ENCODE results near the gene ZKSCAN3. TPM values are rescaled to one million over a fixed set of nuclear protein-coding genes. Genes with fewer than 3 reads are reported as not detected.

Gene ZKSCAN3
- polyA plus RNA-seq, 1 donor from 2014 or later: 14.9 TPM

- Histone ChIP-seq H3K9me2 (ENCODE audit: insufficient read depth, low read length) (no peaks in the 10 kb centered on the region), H3K79me2 (replicated peaks; ENCODE audit: insufficient read depth, low read length) (peaks cover 62% of the 10 kb centered on the region), H3K36me3 (ENCODE audit: insufficient read depth, low read length) (peaks cover 4% of the 10 kb centered on the region), H2AFZ (ENCODE audit: low read depth, low read length) (no peak overlapping the region), H3K27ac (ENCODE audit: low read length) (no peak overlapping the region), H4K20me1 (ENCODE audit: insufficient read depth) (no peaks in the 10 kb centered on the region), H3K4me2 (ENCODE audit: low read length) (no peak overlapping the region), H3F3A (ENCODE audit: insufficient read depth, low read length, poor library complexity, severe bottlenecking) (no peaks in the 10 kb centered on the region), H3K9me3 (ENCODE audit: low read length) (no peaks in the 10 kb centered on the region), H3K27me3 (ENCODE audit: insufficient read depth, low read depth, low read length) (no peaks in the 10 kb centered on the region), H3K9ac (ENCODE audit: low read length) (no peak overlapping the region), H3K4me3 (ENCODE audit: low read length) (peak overlapping the region; percentile 74)
- TF ChIP-seq TAF1 (IDR thresholded peaks at IDR 0.05; ENCODE audit: low read depth) (no peak), EZH2 (IDR thresholded peaks at IDR 0.05; ENCODE audit: borderline replicate concordance, insufficient read depth, low read length, poor library complexity, severe bottlenecking) (no peak), CTCF (IDR thresholded peaks at IDR 0.05; ENCODE audit: poor library complexity, severe bottlenecking) (no peak), RAD21 (conservative IDR thresholded peaks at IDR 0.05) (no peak), EP300 (conservative IDR thresholded peaks at IDR 0.05; ENCODE audit: poor library complexity, severe bottlenecking) (no peak), REST (IDR thresholded peaks at IDR 0.05; ENCODE audit: borderline replicate concordance) (no peak), SMC3 (conservative IDR thresholded peaks at IDR 0.05; ENCODE audit: poor library complexity) (no peak)
Observed at GRCh38 chr6:28395918-28396317, 46.2 kb downstream of the ZKSCAN3 start.

GRCh38 chr6:28399350-28400121 is 49.8 kb downstream of the ZKSCAN3 start, which contains the start of gene ZSCAN12:
ZSCAN12 (minus strand) TSS chr6:28399747; CDS start chr6:28398405, 1,342 bp downstream.
- Histone ChIP-seq H3F3A (ENCODE audit: insufficient read depth, low read length, poor library complexity, severe bottlenecking) (no peaks in the 10 kb centered on the region), H3K4me2 (ENCODE audit: low read length) (peak within 1 kb of the TSS; percentile 85), H2AFZ (ENCODE audit: low read depth, low read length) (peak within 1 kb of the TSS; percentile 99), H3K4me3 (ENCODE audit: low read length) (peak within 1 kb of the TSS; percentile 74), H3K9me3 (ENCODE audit: low read length) (no peaks in the 10 kb centered on the region), H3K27me3 (ENCODE audit: insufficient read depth, low read depth, low read length) (no peaks in the 10 kb centered on the region), H4K20me1 (ENCODE audit: insufficient read depth) (no peaks in the 10 kb centered on the region), H3K27ac (ENCODE audit: low read length) (peak within 1 kb of the TSS; percentile 91), H3K9ac (ENCODE audit: low read length) (peak within 1 kb of the TSS; percentile 93), H3K36me3 (ENCODE audit: insufficient read depth, low read length) (peaks cover 4% of the 10 kb centered on the region), H3K9me2 (ENCODE audit: insufficient read depth, low read length) (no peaks in the 10 kb centered on the region), H3K79me2 (replicated peaks; ENCODE audit: insufficient read depth, low read length) (peaks cover 50% of the 10 kb centered on the region)
- peak; percentile 86 for TF ChIP-seq CTCF (IDR thresholded peaks at IDR 0.05; ENCODE audit: poor library complexity, severe bottlenecking)
- TF ChIP-seq SMC3 (conservative IDR thresholded peaks at IDR 0.05; ENCODE audit: poor library complexity): peak; percentile 52
- TF ChIP-seq TAF1 (IDR thresholded peaks at IDR 0.05; ENCODE audit: low read depth): peak; percentile 66
- peak; percentile 33 for TF ChIP-seq EP300 (conservative IDR thresholded peaks at IDR 0.05; ENCODE audit: poor library complexity, severe bottlenecking)
- TF ChIP-seq EZH2 (IDR thresholded peaks at IDR 0.05; ENCODE audit: borderline replicate concordance, insufficient read depth, low read length, poor library complexity, severe bottlenecking): no peak
- TF ChIP-seq POLR2AphosphoS5 (IDR thresholded peaks at IDR 0.05): peak; percentile 86
- no peak for TF ChIP-seq RAD21 (conservative IDR thresholded peaks at IDR 0.05)
- TF ChIP-seq MXI1 (conservative IDR thresholded peaks at IDR 0.05; ENCODE audit: poor library complexity, severe bottlenecking): peak; percentile 23
- TF ChIP-seq REST (IDR thresholded peaks at IDR 0.05; ENCODE audit: borderline replicate concordance): peak; percentile 85
